Stimulated activated CD4-positive, alpha-beta T cell treated with anti-CD3 and anti-CD28 coated beads, Interleukin-4, amount 100 ng/mL, for 48 hours (primary cell): ENCODE data around the gene GTF2H2C_2.
"Not testable (repeated sequence)": the region's sequence is repeated elsewhere in the genome, so short reads cannot be mapped to it uniquely, and the experiment has no call there.

Source experiments
- DNase-seq, 2 donors: peaks; one replicate each; pipeline ENCODE4 v3.0.0-alpha.2; 2020; ENCODE audit warnings: low read depth in 2 of 2

Gene GTF2H2C_2

GRCh38 chr5:70415117-70415516, at the start of gene GTF2H2C_2:
Gene GTF2H2C_2, plus strand, starts transcription at chr5:70415368.
- not testable (repeated sequence) for DNase-seq

- peak in 1 of 2 donors; percentile 22 for DNase-seq
Measured at GRCh38 chr5:70400984-70401686, 14.0 kb upstream of the GTF2H2C_2 start.

- not testable (repeated sequence) for DNase-seq
Measured at GRCh38 chr5:70421322-70421721, 6.2 kb downstream of the GTF2H2C_2 start.

DNA sequence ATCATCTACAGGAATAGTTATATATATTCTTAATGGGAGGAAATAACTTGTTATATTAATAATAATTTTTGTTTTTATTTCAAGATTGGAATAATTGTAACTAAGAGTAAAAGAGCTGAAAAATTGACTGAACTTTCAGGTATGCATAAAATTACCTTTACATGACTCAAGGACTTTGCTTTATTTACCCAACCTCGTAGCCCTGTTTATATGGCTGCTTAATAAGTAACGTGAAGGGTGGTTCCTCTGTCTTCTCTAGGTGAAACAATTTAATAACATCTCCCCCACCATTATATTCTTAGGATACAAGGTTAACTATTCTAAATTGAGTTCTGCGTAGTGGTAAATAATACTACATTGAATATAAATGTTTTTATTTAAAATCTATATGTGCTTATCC, 8.0 kb downstream of the GTF2H2C_2 start:
- not testable (repeated sequence) for DNase-seq

- DNase-seq, result not testable (repeated sequence)
Measured at GRCh38 chr5:70438518-70438917, 23.4 kb downstream of the GTF2H2C_2 start.

- DNase-seq, result not testable (repeated sequence)
Measured at GRCh38 chr5:70449565-70449964, 34.4 kb downstream of the GTF2H2C_2 start.

- not testable (repeated sequence) for DNase-seq
Measured at GRCh38 chr5:70451249-70451984, 36.2 kb downstream of the GTF2H2C_2 start.

GRCh38 chr5:70457093-70457492, 41.9 kb downstream of the GTF2H2C_2 start:
- DNase-seq, result not testable (repeated sequence)

GRCh38 chr5:70459188-70459587, 44.0 kb downstream of the GTF2H2C_2 start:
- DNase-seq, result not testable (repeated sequence)

GRCh38 chr5:70461984-70462383, 46.8 kb downstream of the GTF2H2C_2 start:
- not testable (repeated sequence) for DNase-seq

DNA sequence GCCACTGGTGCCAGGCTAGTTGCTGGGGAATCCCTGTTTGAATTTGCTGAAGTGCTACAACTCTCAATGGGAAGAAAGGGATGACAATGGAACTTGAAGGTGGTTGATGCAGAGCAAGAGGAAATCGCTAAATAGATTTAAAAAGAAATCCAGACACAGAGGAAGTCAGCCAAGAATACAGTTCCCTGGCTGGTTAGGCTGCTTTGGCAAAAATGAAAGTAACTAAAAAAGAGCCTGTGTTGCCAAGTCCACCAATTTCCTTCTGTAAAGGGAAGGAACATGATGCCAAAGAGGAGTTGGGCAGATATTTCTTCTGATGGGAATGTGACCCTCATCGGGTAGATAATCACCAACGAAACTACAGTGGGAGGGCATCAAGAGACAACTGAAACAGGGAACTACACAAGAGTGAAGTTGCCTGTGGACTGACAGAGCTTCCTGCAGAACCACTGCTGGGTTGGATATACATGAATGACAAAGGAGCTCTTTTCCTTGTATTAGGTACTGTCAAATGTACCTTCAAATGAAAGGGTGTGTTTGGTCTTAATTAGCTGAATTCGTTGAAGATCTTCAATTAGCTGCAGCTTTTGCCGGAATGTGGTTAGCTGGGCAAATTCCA, 49.0 kb downstream of the GTF2H2C_2 start:
- DNase-seq, result not testable (repeated sequence)

DNA sequence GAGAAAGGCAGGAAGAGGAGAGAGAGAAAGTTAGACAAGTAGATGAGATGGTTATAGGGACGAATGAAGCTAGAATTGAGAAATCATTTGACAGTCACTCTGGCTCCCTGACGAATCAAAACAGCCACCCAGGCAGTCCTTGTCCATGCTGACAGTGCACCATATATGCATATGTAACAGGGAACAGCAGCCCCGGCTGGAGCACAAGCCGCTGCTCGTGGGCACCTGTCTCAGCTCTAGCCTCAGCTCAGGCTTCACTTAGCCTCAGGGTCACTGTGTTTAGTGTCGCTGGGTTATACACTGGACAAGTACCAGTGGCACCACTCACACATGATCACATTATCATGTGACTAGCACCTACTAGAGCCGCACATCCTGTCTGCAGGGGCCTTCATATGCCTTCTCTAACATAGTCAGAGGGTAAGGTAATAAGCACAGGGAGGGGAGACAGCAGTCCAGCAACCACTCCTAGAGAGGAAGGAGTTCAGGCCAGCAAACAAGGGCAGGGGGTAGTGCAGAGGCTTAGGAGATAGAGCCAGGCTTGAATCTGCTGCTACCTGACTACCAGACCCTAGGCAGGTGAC, 54.9 kb downstream of the GTF2H2C_2 start:
- DNase-seq, result not testable (repeated sequence)
